ENCODE results near the gene BLVRA. TPM values are rescaled to one million over a fixed set of nuclear protein-coding genes. Genes with fewer than 3 reads are reported as not detected.

Gene BLVRA
- total and polyA plus RNA-seq, 10 of the 15 experiments (the other 5 are each of a cell fraction or from before 2014, with no cell fraction given), result 63.3 to 198 (median 102) TPM

DNA sequence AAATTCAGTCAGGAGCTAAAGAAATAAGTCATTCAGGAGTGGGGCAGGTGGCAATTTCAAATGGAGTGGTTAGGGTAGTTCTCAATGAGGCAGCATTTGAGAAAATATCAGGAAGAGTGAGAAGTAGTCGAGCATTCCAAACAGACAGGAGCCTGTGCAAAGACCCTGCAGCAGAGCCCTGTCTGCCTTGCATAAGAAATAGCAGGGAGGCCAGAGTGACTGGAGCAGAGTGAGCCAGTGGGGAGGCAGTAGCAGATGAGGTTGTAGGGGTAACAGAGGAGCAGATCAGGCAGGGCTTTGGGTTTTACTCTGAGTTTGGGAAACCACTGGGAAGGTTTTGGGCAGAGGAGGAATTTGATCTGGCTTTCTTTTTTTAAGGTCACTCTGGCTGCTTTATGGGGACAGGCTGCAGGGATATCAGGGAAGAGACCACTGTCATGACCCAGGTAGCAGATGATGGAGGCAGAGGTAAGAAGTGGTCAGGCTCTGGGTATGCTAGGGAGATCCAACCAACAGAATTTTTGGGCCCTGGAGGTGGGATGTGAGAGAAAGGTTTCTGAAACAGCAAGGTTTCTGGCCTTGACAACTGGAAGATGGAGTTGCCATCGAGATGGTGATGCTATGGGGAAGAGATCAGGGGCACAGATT lies 1.3 kb upstream of the BLVRA start (continued):
- no peak for TF ChIP-seq CUX1 (IDR thresholded peaks at IDR 0.05; ENCODE audit: insufficient replicate concordance, low read depth, low read length)
- no peak for TF ChIP-seq HCFC1 (IDR thresholded peaks at IDR 0.05; ENCODE audit: low read length)
- TF ChIP-seq, protein P1, sequence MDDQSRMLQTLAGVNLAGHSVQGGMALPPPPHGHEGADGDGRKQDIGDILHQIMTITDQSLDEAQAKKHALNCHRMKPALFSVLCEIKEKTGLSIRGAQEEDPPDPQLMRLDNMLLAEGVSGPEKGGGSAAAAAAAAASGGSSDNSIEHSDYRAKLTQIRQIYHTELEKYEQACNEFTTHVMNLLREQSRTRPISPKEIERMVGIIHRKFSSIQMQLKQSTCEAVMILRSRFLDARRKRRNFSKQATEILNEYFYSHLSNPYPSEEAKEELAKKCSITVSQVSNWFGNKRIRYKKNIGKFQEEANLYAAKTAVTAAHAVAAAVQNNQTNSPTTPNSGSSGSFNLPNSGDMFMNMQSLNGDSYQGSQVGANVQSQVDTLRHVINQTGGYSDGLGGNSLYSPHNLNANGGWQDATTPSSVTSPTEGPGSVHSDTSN (IDR thresholded peaks at IDR 0.05; ENCODE audit: insufficient replicate concordance, low read depth, low read length), result no peak
- no peak for TF ChIP-seq BRCA1 (IDR thresholded peaks at IDR 0.05; ENCODE audit: low read depth, low read length)
- TF ChIP-seq HDAC6 (IDR thresholded peaks at IDR 0.05; ENCODE audit: unreplicated experiment), result no peak
- no peak for TF ChIP-seq IKZF1 (conservative IDR thresholded peaks at IDR 0.05)
- no peak for TF ChIP-seq NFIC (IDR thresholded peaks at IDR 0.05; ENCODE audit: low read depth, low read length)
- no peak for TF ChIP-seq ZSCAN29 (IDR thresholded peaks at IDR 0.05)

Data from GM12878 (cell line).